Measurements from ENCODE around the gene EDAR.
A peak's percentile ranks its signal among the peaks of the same experiment; 100 is the strongest.

The EDAR gene

DNA sequence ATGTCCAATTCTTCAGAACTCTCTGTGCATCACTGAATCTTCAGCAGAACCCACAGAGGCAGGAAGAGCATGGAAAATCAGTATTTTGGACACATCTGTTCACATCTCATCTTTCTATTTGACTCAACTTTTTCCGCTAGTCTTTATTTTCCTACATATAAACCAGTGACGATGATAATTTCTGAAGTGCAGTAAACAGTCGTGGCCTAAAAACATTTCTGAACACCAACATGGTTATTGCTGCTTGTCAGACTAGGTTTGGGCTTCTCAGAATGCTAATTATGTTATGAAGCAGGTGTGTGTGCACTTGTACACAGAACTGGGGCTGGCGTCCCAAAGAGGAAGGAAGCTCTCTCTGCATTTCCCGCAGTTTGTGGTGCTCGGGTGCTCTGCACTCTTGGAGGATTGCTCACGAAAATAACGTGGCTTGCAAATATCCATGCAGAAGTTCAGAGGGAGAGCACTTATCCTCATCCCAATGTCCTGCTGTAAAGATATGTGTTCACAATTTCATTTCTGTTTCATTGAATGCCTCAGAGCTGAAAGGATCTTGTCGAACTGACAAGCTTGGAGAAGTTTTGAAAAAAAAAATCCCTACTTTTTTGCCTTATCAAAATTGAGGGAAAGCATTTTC, 50.8 kb downstream of the EDAR start:
- DNase-seq, result no peak

DNA sequence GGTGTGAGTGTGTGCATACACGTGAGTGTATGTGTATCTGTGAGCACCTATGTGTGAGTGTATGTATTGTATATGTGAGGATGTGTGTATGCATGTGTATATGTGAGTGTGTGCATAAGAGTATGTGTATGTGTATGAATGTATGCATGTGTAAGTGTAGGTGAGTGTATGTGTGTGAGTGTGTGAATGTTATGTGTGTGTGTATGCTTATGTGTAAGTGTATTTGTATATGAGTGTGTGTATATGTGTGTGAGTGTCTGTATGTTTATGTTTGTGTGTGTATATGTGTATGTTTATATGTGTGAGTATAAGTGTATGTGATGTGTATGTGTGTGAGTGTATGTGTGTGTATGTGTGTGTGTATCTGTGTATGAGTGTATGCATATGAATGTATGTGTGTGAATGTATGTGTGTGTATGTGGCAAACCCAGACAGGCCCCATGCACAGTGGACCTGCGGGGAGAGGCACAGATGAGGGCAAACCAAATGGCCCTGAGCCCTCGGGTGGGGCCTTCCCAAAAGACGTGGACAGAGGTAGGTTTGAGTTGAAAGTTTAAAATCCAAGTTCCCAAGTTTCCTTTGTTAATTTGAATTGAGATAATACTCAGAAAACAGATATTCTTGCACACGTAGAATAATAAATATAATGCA, 51.5 kb downstream of the EDAR start:
- DNase-seq, result no peak

DNA sequence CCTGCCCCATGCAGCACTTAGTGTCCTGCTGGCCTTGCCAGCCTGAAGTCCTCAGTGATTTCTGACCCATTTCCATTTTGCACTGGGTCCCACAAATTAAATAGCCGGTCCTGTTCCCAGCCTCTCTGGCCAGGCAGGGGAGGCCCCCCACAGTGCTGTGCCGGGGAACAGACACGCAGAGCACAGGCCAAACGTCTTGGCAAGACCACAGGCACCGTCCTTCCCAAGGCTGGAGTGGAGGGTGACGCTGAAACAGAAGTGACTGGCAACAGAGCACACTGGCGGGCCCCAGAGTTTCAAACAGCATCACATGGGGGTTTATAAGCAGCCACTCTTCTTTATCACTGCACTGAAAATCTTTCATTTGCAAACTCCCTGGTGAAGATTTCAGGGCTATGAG, 52.2 kb downstream of the EDAR start:
- no peak for DNase-seq

DNA sequence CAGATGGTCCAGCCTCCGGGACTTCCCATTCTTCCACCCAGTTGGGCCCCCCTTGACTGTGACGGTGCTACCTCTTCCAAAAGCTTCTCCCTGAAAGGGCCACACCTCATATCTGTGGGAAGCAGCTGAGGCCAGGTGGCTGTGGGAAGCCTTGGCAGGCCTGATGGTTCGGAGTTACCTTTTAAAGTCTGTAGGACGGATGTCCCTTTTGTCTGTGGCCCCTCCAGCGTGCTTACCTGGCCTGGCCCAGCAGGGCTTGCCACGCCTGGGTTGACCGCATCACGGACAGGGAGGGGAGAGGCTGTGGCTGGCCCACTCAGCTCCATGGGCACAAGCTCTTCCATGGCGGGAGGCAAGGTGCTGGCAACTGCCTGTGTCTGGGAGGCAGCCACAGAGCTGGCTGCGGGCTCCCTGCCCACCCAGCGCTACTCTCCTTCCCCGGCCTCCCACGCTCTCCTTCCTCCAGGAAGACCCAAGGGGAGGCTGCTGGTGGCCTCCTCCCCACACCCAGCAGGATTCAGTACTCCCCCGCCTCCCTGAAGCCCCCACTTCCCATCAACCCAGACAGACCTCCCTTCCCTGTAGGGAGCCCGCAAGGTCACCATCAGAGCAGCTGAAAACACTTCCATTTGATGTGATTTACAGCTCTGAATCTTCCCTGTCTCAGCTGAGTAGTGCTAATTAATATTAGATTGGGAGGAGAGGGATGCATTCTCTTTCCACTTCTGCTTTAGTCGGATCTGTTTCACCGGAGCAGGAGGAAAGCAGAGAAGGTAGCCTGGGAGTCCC, 52.8 kb downstream of the EDAR start:
- DNase-seq, result no peak

DNA sequence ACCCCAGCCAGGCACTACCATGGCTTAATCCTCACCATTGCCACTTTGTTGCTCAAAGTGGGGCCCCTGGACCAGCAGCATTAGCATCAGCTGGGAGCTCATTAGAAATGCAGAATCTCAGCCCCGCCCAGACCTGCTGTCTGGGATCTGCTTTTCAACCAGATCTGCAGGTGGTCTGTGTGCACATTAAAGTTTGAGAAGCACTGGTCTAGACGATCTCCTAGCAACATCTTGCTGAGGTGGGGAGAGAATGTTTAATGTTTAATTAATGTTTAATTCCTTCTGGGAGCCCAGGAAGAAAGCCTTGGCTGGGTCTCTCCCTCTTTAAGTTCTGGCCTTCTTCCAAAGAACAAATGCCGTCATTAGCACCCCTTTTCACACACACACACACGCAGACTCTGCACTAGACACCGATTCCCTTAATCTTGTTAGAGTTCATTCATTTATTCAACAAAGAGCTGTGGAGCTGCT, 53.7 kb downstream of the EDAR start:
- peak; percentile 73 for DNase-seq

DNA sequence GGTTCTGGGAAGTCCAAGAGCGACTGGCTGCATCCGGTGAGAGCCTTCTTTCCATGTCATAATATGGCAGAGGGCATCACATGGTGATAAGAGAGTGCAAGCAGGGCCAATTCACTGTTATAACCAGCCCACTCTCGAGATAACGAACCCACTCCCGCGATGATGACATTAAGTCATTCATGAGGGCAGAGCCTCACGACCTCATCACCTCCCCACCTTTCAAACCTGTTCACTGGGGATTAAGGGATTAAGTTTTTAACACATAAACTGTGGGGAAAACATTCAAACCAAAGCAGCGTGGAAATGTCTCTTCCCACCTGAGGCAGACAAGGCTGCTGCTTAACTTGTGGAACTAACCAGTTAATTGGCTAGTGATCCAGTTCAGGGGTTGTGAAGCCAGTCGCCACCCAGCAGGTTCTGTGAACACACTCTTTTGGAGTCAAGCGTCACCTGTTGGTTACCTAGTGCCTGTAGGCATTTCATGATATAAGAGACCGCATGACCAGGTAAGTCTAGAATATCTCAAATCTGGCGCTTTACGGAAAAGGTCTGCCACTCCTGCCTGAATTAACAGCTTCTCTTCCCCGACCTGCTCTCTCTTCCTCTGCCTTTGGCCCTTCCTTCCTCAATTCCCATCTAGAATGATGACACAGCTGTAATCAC, 54.3 kb downstream of the EDAR start:
- no peak for DNase-seq

DNA sequence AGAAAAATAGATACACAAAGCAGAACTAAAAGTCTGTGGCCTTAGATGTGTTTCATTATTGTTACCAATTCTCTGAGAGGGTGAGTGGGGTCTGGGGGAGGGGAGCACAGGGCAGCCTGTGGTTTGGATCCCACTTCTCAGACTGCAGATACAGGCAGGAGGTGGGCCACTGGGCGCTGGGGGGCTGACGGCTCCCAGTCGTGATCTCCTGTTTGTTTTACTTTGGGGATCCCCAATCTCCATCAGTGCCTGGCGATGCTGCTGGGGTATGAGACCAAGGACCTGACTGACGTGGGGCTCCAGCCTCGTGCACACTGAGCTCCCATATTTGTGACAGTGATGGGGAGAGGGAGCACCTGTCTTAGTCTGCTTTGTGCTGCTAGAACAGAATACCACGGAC, 54.9 kb downstream of the EDAR start:
- no peak for DNase-seq

DNA sequence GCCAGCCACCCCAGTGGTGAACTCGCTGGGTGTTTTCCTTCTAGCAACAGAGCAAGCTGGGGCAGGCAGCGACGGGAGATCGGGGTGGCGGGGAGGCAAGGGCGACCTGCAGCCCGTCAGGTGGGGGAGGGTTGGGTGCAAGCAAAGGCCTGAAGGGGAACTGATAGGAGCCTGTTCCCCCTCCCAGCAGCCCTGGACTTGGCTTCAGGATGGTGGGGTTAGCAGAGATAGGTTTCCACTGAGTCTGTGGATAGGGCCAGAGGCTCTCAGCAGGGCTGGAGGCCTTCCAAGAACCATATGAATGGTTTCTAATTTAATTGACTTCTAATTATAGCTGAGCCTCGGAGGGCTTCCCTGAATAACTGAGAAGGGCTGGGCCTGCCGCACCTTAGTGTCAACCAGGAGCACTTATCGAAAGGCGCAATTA, 55.3 kb downstream of the EDAR start:
- peak; percentile 42 for DNase-seq

DNA sequence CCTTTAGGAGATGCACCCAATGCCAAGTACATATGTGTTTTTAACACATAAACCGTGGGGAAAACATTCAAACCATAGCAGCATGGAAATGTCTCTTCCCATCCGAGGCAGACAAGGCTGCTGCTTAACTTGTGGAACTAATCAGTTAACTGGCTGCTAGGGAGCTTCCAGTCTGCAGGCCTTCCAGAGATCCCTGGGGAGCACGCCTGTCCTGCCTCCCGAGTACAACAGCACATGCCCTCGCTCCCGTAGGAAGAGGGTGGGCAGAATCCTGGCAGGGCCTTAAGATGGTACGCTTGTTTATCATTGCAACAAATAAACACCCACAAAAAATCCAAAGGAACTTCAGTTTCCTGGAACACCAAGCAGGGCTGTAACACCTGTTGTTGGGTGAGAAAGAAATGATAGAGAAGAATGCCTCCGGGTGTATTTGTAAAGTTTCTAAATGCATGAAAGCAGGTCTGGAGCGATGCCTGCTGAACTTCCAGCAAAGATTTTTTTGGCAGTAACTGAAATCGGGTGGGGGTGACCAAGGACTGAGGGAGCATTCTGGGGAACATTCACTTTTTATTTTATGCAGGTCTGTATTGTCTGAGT, 56.2 kb downstream of the EDAR start:
- peak; percentile 43 for DNase-seq

DNA sequence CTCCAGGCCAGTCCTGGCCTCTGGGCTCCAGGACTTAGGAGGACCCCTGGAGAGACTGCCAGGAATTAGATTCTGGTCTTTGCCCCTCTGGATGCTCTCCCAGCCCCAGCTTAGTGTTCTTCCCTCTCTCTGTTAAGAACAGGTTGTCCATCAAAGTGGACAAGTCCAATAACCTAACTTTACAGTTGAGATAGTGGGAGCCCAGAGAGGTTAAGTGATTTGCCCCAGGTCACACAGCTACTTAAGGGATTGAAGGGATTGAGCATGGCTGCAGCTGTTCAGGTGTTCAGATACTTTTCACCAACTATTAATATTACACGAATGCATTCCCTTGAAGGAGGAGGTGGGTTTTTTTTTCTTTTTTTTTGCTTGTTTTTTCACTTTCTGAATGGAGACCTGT, 57.6 kb downstream of the EDAR start:
- no peak for DNase-seq

DNA sequence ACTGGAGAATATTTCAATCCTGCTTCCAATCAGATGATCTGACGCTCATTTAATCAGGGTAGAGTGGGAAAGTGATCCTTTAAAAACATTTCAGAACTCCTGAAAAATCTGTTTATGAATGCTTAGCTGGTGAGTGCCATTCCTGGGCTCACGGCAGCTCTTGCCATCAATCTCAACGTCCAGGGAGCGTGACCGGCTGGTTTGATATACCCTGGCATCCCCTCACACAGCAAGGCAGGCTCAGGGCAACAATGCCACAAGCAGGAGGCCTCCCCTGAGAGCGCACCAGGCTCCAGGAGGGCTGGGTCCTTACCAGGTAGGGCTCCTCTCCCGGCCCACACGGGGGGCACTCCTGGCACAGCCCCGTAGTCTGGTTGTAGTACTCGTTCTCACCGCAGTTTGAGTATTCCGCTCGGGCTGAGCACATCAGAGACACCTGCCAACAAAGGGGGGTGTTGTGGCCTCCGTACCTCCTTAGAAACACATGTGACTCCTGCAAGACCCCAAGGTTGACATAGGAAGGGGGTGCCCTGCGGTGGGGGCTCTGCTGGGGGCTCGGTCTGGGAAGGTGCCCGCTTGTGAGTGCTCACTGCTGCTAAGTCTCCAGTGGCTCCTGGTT, 59.1 kb downstream of the EDAR start:
- DNase-seq, result no peak

DNA sequence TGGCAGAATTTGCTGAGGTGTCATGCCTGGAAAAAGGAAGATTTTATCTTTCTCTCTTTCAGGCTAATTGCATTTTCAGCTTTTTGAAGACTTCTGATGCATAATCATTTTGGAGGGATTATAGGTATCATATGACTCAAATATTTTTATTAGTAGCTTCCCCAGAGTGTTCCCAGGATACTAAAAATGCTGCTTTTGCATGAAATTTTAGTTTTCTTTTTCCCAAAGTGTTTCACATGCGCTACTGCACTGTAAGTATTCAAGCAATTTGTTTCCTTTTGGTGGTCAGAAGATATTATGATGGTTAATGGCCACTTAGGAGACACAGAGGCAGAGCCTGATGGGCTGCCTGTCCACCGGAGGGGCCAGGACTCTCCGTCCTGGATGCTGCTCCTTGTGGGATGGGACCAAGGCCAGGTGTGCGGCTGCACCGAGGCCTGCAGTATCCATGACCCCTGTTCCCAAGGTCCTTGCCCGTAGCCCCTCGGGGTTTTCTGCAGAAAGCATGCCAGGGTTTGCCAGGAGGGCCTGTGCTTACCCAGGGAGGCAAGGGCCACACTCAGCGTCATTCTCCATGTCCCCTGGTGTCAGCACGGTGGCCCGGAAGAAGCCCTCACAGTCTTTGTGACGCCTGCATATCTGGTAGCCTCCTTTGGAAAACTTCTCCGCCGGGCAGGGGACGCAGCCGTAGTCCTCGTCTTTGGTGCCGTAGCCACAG, 60.2 kb downstream of the EDAR start:
- no peak for DNase-seq

DNA sequence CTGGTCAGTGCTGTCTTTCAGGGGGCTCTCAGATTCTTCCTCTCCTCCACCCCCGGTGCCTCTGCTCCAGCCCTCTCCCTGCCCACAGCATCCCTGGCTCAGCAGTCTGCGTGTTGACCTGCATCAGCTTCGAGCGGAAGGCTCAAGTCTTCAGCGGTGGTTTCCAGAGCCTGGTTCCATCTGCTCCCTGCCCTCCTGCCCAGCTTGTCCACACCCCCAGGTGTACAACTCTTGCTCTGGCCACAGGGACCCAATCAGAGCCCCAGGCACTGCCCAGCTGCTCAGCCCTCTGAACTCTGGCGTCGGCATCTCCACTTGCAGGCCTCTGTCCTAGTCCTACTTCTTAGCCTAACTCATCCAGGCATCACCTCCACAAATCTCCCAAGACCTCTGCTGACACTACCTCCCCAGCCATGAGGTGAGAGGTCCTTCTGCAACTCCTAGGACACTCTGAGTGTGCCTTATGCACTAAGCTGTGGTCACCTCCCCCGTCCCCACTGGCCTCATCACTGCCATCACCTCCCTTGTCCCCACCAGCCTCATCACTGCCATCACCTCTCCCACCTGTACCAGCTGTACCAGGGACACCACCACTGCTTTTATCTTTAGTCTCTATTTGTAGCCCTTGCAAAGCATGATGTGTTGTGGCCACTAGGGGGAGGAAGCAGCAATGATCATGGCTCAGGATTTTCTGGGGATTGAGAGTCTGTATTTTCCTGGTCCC, 60.9 kb downstream of the EDAR start:
- peak; percentile 20 for DNase-seq

DNA sequence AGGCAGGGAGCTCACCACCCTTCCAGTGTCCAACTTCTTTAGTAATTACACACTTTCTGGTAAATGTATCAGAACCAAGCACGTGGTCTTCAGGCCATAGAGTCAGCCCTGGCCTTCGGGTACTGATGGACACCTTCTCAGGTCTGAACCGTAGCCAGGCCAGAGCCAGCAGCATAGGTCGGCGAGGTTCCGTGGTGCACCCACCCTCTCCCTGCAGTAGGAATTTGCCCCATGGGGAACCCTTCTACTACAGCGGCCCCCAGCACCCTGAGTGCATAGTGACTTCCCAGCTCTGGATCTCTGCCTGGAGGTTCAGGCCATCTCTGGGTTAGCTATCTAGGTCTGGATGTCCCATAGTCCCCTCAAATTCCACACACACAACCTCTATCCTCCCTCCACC, 61.6 kb downstream of the EDAR start:
- no peak for DNase-seq

DNA sequence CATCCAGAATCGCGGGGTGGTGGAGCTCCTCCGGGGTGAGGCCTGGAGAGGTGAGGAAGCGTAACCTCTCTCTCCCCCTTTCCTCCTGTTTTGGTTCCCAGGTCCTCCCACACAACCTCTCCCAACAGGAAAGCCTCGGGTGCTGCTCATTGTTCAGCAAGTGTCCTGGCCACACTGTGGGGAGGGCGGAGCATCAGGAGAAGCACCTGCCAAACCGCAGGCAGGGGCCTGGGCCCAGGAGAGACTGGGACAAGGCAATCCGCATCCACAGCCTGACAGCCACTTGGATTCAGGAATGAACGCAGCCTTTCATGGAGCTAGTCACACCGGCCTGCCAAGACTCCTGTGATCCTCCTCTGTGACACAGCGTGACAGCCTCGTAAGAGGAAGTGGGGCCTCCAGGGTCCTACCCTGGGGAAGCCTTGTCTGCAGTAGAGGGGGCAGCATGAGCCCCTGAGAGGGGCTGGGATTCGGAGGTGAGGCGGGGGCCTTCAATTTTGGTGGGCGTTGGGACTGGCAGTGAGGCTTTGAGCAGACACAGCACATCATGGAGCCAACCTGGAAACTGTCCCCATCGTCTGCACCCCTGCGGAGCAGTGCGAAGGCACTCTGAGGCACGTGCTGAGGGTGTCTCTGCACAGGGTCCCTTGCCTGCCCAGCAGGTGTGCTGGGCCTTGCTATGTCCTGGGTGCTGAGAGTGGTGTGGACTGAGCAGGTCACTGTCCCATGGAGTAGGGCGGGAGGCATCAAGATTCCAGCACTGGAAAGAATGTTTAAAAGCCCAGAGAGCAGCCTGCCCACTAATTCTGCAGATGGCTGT, 62.2 kb downstream of the EDAR start:
- no peak for DNase-seq

DNA sequence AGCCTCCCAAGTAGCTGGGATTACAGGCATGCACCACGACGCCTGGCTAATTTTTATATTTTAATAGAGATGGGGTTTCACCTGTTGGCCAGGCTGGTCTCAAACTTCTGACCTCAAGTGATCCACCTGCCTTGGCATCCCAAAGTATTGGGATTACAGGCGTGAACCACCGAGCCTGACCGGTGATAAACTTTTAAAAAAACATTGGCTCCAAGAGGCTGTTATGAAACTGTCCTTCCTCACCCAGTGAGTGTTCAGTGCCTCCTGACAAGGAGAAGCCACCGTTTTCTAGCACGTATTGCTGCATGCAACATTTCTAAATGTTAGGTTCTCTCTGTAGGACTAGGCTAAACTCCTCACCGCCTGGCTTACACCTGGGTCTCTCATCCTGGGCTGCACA, 63.3 kb downstream of the EDAR start:
- no peak for DNase-seq

DNA sequence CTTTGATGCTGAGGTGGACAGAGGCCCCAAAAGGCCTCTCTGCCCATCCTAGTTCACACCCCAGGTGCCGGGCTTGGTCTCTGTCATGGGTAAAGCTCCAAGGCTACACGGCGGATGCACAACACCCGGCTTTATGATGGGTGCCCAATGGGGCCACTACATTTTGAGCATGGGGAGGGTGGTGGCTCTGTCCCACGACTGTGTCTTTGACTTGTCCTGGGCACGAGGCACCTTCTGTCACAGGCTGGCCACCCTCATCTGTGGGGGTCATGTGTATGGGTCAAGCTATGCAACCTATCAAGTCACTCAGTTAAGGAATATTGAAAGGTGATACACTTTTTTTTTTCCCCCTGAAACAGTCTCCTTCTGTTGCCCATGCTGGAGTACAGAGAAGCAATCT, 63.7 kb downstream of the EDAR start:
- no peak for DNase-seq

DNA sequence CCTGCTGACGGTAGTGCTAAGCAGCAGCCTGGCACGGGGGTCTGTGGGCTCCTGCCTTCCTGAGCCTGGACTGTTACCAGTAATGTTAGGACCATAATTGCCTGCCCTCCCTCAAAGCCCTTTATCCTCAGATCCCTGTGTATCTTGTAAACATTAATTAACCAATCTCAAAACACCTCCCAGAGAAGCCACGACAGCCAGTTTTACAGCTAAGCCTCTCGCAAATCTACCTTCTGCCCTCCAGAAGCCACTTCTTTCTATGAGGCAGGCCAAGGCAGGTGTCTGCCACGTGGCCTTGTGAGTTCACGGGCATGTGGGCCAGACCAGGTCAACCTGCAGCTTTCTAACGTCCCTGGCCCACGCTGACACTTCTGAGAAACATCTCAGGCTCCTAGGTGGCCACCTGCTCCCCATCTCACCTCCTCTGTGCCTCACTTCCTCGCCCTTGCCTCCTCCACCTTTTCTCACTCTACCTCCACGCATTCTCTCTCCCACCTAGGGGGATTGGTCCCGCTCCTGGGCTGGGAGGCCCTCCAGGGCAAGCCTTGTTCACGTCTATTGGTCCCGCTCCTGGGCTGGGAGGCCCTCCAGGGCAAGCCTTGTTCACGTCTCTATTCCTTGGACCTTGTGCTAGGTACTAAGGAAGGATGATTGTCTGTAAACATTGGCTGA, 64.3 kb downstream of the EDAR start:
- no peak for DNase-seq

DNA sequence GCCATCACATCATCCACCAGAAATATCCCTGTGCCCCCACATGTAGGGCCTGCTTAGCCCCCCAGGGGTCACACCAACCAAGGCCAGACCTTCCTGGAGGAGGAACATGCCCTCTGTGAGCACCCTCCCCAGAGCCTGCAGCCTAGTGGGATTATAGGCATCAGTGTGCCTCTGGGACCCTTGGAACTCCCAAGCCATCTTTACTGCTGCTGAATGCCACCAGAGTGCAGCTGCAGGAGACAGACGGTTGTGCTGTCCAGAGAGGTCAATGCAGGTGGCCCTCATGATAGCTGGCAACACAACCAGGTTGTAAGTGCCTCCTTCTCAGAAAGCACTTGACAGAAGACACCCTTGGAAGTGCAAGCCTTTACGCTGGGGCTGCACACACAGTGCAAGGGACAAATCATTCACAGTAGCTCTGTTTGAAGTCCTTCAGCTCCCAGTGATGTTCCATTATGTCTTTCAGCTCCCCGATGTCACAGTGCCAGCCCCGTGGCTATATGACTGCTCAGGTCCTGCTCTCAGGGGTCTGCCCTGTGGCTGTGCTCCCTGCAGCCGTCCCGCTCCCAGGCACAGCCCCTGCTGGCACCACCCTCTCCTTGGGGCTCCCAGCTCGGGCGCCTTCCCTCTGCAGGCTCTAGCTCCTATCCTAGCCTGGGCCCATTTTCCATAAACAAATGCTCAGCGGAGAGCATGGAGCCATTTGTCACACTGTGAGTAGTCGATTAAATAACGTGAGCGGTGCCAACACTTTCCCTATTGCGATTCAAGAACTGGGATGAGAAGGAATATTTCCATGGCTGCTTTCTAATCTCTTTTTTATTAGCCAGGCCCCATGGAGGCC, 65.1 kb downstream of the EDAR start:
- DNase-seq, result no peak

All from NCI-H2171 treated with DMSO at 0.1 percent for 48 hours (cell line).